Stimulated activated CD8-positive, alpha-beta memory T cell treated with anti-CD3 and anti-CD28 coated beads, Interleukin-7, amount 100 ng/mL, for 24 hours (primary cell): Measurements from ENCODE around the gene LMOD2.

Experiments used
- DNase-seq: peaks from one replicate; pipeline ENCODE4 v3.0.0-alpha.2; 2020; ENCODE audit warnings: low read depth

The LMOD2 gene

DNA sequence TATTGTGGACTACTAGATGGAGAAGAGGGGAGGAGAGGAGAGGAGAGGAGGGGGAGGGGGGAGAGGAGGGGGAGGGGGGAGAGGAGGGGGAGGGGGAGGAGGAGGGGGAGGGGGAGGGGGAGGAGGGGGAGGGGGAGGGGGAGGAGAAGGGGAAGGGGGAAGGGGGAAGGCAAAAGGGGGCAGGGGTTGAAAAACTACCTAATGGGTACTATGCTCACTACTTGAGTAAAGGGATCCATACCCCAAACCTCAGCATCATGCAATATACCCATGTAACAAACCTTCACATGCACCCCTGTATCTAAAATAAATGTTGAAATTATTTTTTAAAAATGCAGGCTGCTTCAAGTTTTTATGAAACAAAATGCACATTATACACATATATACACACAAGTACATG, 15.1 kb upstream of the LMOD2 start:
- DNase-seq = no peak

DNA sequence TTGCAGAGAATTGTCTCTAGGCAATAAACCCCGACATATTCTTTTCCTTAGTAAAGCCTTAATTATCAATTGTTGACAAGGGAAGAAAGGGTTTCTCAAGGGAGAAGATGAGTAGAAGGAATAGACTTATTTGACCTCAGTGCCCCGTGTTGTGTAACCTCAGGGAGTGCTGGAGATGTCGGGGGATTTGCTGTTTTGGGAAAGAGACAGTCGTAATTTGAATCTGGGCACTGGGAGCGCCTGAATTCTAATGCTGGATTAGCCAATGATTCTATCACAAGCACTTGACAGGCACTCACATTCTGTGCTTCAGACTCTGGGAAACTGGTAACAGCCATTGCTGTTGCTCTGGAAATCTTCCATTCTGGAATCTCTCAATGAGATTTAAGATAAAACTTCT, 13.8 kb upstream of the LMOD2 start:
- DNase-seq = no peak

DNA sequence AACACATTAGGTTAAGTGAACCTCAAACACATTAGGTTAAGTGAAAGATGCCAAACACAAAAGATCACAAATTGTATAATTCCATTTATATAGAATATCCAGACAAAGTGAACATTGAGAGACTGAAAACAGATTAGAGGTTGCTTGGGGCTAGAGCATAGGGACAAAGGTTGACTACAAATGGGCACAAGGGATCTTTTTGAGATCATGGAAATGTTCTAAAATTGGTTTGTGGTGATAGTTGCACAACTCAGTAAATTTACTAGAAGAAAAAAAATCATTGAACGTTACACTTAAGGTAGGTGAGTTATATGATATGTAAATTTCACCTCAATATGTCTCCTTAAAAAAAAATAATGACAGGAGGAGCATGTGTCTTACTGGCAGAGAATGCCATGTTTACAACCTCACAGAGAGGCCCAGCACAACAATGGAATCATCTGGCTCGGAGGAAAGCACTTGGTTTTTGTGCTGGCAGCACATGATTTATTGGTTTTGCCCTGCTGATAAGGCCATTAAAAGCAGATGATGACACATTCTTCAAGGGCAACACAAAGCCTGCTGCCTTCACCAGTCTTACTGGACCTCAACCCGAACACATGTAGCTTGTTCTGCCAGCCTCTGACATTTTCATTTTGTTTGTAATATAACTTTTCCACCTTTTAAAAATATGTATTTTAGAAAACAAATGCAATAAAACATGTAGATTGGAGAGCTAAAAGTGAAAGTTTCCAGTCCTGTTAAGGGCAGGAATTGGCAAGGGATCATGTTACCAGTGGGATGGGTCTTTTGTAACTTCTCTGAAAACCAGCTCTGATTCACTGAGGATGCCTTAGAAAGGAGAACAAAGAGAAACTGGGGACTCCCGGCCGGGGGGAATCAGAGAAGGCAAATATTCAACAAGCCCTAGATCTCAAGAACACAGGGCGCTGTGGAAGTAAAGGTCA, 11.9 kb upstream of the LMOD2 start:
- no peak for DNase-seq

DNA sequence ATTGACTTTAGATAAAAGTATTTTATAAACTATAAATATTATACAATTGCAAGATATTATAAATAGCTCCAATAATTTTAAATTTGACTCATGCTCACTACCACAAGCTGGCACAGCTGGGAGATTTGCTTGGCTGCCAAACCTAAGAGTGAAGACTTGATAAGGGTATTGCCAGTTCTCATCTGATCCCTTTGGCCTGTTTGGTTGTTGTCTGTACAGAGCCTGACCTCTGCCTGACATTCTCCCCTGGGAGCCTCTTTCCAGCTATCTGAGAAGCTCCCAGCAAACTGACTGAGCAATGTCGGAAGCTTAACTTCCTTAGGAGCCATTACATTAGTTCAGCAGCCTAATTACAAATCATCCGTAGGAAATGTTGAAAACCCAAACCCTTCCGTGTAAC, 10.2 kb upstream of the LMOD2 start:
- DNase-seq = no peak

DNA sequence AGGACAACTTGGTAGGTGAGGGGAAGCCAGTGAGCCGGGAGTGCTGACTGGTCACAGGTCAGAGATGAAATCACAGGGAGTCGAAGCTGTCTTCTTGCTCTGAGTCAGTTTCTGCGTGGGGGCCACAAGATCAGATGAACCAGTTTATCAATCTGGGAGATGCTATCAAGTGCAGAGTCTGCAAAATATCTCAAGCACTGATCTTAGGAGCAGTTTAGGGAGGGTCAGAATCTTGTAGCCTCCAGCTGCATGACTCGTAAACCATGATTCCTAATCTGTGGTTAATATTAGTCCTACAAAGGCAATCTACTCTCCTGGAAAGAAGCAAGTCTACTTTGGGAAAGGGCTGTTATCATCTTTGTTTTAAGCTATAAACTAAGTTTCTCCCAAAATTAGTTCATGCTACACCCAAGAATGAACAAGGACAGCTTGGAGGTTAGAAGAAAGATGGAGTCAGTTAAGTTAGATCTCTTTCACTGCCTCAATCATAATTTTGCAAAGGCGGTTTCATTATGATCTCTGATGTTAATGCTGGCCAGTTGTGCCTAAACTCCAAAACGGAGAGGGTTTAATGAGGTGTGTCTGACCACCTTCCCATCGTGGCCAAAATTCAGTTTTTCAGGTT, 8.4 kb upstream of the LMOD2 start:
- no peak for DNase-seq

DNA sequence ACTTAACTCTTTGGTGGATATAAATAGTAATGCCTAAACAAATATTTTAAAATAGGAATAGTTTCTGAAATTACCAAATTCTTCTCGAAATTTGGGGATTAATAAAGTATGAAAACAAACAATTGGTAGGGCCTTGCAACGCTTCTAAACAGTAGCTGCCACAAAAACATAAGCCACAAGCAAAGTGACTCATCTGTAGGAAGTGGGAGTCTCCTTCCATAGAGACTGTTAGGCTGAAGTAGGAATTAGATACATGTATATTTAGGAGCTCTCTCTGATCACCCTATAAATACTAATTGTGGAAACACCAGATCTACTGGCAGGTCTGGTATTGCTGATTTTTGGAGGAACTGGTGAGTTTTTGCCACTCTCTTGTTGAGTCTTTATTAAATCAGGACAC, 5.7 kb upstream of the LMOD2 start:
- no peak for DNase-seq

DNA sequence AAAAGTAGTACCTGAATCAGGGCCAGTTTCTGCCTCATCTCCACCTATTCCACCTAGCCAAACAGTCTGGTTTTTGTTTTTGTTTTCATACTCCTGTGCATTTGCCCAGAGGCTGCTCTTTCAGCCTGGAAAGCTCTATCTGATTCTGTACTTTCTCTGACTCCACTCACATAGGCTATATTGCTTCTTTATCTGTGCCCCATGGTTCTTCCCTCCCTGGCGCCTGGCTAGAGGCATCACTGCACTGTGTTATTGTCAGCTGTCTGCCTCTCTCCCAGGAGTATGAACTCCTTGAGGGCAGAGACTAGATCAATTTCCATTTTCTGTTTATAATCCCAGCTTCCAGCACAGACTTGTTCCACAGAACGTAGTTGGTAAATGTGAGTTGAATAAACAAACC, 5.1 kb upstream of the LMOD2 start:
- DNase-seq = no peak

DNA sequence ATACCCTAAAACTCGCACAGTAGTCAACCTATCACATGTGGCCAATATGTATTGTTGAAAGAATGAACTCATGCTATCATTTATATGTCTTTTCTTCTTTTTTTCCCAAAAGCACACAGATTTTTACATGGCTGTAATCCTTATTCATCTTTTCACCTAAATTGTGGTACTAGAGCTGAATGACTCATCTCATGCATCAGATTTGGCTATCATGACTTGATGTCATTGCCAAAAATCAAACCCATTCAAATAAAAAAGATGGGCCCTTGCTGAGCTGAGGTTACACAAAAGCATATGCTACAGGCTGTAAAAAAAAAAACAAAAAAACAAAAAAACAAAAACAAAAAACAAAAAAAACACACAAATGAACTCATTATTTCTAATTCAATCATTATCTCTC, 3.3 kb upstream of the LMOD2 start:
- DNase-seq = no peak

DNA sequence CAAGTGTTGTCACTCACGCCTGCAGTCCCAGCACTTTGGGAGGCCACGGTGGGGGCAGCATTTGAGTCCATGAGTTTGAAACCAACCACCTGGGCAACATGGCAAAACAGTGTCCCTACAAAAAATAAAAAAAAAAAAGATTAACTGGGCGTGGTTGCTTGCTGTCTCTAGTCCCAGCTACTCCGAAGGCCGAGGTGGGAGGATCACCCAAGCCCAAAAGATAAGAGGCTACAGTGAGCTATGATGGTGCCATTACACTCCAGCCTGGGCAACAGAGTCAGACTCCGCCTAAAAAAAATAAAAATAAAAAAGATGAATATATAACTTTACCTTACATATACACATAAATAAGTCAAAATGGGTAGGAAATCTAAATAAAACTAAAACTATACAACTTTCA, 2.5 kb upstream of the LMOD2 start:
- no peak for DNase-seq

DNA sequence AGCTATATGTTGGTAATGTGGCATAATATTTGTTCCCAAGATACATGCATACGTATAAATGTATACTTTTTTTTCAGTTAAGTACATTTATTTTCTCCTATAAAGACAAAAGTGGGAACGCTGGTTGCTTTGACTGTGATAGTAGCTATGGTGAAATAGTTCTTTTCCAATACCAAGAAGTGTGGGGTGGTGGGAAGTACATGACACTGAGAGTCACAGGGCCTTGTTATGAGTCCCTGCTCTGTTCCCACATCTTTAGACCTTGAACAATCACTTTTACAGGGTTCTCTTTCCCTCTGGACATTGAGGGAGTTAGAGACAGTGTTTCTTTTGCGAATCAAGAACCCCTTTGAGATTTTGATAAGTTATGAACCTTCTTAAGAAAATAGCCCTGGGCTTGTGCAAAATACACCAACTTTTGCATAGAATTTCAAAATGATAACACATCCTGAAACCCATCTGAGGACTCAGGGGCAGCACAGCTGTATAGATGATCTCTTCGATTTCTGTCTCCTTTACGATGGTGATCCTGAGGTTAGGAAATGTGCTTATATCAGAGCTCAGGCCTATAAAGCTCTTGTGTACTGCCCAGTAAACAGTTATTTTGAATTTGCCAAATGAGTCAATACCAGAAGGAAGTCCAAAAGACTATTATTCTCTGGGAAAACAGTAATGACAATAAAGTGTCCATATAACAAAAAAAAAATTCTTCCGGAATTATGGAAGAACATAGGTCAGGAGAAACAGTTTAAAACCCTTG, 1.1 kb downstream of the LMOD2 start:
- no peak for DNase-seq

DNA sequence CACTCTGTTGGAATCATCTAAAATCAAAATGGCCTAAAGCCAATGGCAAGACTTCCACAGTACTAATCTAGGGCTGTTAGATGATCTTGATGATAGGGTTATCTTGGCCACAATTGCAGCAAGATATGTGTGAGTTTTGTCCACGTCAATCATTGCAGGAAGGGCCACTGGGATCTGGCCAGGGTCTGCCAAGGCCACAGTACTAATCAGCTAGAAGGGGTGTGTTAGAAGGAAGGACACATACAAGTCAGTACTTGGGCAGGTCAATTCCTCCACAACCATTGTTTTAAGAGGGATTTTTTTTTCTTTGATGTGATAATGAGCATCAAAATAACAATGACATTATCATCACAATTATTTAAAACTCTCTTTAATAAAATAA, 1.6 kb downstream of the LMOD2 start:
- no peak for DNase-seq

DNA sequence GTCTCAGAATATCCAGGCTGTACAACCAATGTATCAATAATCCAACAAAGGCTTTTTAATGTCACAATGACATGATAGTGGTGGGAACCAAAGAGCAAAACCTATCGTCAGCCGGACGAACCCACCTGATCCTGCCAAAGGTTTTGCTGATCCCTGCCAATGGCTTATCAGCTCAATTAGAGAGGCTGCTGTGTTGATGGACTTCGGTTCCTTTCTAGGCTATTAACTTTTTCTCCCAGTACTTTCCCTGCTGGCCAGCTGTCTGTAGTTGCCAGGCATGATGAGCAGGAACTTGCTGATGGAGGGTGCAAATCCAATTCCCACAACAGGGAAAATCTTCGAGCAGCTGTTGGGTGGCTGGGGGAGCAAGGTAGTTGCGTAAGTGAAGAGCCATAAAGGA, 2.4 kb downstream of the LMOD2 start:
- no peak for DNase-seq

DNA sequence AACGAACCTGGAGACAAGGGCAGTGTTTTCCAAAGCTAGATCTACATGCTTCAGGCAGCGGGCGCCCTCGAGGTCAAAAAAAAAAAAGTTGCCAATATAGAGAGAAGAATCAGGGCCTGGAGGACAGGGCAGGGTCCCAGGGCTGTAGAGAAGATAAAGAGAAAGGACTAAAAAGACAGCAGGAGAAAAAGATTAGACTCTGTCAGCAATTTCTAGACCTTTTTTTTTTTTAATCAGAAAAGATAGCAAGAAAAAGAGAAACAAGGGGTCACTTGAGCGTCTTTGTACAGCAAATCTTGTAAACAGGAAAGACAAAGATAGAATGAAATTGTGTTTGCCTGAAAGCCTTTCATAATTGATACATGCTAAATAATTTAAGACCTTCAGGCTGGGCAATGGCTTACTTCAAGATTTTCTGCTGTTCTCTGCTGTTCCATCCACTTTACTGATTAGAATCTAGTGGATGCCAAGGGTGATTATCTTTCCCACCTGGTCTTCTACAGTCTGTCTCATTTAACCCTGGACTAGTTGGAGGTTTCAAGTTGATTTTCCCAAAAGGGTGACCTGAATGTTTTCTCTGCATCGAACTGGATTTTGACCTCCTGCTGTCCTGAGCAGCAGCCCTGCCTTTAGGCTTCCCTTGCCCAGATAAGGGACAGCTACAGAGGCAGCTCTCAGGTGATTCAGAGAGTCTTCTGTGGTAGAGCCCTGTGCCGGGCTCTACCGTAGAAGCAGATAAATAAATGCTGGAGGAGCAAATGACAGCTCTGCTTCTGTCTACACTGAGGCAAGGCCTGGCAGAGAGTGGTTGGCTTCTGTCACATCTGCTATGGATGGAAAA, 5.1 kb downstream of the LMOD2 start:
- DNase-seq = no peak

DNA sequence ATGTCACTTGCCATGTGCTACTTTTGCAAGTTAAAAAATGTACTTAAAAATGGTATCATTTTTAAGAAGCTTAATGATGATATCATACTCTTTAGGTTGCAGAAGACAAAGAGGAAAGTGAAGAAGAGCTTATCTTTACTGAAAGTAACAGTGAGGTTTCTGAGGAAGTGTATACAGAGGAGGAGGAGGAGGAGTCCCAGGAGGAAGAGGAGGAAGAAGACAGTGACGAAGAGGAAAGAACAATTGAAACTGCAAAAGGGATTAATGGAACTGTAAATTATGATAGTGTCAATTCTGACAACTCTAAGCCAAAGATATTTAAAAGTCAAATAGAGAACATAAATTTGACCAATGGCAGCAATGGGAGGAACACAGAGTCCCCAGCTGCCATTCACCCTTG, 6.1 kb downstream of the LMOD2 start:
- DNase-seq = no peak

DNA sequence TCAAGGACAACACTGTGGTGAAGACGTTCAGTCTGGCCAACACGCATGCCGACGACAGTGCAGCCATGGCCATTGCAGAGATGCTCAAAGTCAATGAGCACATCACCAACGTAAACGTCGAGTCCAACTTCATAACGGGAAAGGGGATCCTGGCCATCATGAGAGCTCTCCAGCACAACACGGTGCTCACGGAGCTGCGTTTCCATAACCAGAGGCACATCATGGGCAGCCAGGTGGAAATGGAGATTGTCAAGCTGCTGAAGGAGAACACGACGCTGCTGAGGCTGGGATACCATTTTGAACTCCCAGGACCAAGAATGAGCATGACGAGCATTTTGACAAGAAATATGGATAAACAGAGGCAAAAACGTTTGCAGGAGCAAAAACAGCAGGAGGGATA, 6.6 kb downstream of the LMOD2 start:
- no peak for DNase-seq

DNA sequence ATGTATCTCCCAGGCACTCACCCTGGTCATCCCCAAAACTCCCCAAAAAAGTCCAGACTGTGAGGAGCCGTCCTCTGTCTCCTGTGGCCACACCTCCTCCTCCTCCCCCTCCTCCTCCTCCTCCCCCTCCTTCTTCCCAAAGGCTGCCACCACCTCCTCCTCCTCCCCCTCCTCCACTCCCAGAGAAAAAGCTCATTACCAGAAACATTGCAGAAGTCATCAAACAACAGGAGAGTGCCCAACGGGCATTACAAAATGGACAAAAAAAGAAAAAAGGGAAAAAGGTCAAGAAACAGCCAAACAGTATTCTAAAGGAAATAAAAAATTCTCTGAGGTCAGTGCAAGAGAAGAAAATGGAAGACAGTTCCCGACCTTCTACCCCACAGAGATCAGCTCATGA, 7.1 kb downstream of the LMOD2 start:
- no peak for DNase-seq

DNA sequence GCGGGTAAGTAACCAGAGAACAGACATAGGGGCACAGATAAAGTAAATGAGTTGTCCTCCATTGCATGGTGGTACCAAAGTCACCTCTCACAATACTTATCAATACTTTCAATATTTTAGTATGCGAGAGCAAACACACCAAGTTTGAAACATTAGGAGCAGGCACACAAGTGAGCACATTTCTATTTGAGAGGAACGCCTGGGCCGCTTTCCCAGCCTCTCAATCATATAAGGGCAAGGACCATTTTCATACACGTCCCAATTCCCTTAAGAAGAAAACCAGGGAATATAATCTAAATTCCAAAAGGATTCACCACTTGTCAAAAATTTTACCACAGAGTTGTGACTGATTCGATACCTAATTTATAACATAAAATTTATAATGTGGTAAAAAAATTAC, 7.5 kb downstream of the LMOD2 start:
- no peak for DNase-seq

DNA sequence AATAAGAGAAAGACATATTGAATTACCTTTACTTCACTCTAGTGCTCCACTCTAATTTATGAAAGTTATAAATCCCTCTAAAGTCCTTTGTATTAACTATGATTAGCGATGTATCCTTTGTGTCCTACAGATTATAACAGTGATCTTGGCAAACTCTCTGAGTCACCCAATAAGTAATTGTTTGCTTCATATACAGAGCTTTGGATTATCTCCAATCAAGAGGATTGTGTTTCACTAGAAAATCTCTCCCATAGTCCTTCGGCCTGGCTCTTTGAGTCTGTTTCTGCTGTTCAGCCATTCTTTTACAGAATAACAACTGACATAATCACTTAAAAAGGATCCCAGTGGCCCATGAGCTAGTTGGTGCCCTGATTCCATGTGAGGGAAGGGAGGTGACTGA, 9.5 kb downstream of the LMOD2 start:
- no peak for DNase-seq

DNA sequence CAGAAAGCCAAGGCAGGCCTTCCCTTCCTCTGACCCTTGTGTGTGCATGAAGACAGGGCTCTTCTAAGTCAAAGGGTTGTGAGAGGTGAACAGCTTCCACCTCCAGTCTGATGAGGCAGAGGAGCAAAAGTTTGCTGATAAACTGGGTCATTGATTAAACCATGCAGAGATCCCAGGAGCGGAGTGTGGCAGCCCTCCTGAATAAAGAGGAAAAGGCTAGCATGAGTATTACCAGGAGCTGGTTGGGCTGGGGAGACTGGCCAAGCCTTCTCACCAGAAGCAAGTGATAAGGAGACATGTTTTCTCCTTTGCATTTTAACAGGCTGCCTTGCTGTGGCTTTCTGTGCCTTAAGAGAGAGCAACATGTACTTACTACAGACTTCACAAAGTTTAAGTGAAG, 10.2 kb downstream of the LMOD2 start:
- no peak for DNase-seq

DNA sequence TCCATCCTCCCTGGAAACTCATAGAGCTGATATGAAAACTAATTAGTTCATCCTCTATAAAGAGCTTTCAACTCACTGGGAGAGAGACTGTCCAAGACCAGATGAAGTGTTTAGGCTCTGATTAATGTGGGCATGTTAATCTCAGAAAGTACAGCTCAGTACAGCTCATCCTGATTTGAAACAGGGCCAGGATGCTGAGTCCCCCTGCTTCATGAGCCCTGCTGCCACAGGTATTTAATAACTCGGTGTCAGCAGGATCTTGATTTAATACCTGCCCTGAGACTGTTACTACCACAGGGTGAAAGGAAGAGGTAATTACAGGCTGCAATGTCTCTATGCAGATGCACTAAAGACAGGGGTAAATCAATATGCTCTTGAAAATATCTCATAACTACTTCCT, 10.8 kb downstream of the LMOD2 start:
- DNase-seq = no peak

DNA sequence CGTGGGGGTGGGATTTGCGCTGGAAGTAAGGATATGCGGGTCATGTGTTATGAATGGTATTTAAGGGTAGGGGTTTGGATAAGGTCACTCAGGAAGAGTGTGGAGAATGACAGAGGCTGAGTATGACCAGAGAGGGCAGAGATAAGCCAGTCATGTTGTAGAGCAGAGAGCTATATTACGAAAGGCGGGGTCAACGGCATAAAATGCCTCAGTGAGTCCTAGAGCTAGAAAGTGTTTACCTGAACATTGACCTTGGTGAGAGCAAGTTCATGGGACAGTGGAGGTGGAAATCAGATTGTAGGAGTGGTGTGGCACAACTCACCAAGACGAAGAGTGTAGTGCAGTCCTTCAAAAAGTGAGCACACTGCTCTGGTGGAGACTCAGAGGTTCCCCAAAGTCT, 13.8 kb downstream of the LMOD2 start:
- DNase-seq = no peak

DNA sequence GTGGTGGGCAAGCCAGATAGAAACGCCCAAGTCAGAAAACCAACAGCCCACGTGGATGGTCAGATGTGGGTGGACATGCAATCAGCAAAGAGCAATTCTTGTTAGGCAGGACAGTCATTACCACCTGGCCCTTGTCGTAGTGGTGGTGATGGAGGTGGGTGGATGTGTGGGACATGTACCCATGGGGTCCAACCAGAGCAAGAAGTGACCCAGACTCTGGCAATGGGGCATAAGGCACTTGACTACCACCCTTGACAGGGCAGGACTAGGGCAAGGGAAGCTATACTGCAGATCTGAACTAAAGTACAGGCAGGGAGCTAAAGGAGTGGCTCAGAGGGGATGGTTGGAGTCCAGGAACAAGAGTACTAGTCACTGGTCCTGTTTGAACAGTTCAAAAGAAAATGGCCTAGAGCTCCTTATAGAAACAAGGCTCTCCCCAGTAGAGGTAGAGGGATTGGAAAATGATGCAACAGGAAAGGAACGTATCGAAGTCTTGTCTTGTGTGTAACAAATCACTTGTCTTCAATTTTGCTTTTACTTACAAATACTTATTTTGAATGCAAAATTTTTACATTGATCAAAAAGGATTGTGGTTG, 17.6 kb downstream of the LMOD2 start:
- DNase-seq = no peak
